Muscle layer of colon (tissue), 2 donors: ENCODE measurements around the gene RAB6A.

Experiments
- H3K27ac ChIP-seq: one replicate; pipeline ENCODE4 v1.7.0; 2013; ENCODE audit warnings: low read depth, mild to moderate bottlenecking, low read length, moderate library complexity
- H3K27me3 ChIP-seq, 2 donors: one replicate each; pipeline ENCODE4 v1.7.0; 2013; ENCODE audit warnings: low read length in 2 of 2, mild to moderate bottlenecking in 2 of 2; ENCODE audit not compliant: insufficient read depth in 2 of 2, control insufficient read depth in 1 of 2
- H3K36me3 ChIP-seq: one replicate; pipeline ENCODE4 v1.7.0; 2013; ENCODE audit warnings: mild to moderate bottlenecking, low read length; ENCODE audit not compliant: insufficient read depth
- H3K4me1 ChIP-seq: one replicate; pipeline ENCODE4 v1.7.0; 2013; ENCODE audit warnings: mild to moderate bottlenecking, low read length; ENCODE audit not compliant: insufficient read depth
- H3K4me3 ChIP-seq, 2 donors: one replicate each; pipeline ENCODE4 v1.7.0; 2013; ENCODE audit warnings: low read length in 2 of 2, low read depth in 1 of 2, mild to moderate bottlenecking in 1 of 2, moderate library complexity in 1 of 2
- H3K9ac ChIP-seq: one replicate; pipeline ENCODE4 v1.7.0; 2013; ENCODE audit warnings: low read length
- H3K9me3 ChIP-seq: one replicate; pipeline ENCODE4 v1.7.0; 2013; ENCODE audit warnings: mild to moderate bottlenecking, low read length
- donor health status: abdominal sarcoma.
- donor health status: Adenocarcinoma of cecum.

Gene RAB6A

GRCh38 chr11:73640592-73640991 is 120.3 kb downstream of the RAB6A start:
- Histone ChIP-seq H3K4me1 (peaks cover 1% of the 10 kb centered on the region), H3K27ac (no peak overlapping the region), H3K36me3 (no peaks in the 10 kb centered on the region), H3K9me3 (no peaks in the 10 kb centered on the region), H3K9ac (no peak overlapping the region), H3K27me3 (no peaks in the 10 kb centered on the region), H3K4me3 (no peak overlapping the region)

- Histone ChIP-seq H3K9ac (no peak overlapping the region), H3K9me3 (no peaks in the 10 kb centered on the region), H3K4me1 (no peaks in the 10 kb centered on the region), H3K4me3 (no peak overlapping the region), H3K27me3 (no peaks in the 10 kb centered on the region), H3K36me3 (no peaks in the 10 kb centered on the region), H3K27ac (no peak overlapping the region)
These were observed 123.9 kb downstream of the RAB6A start for GRCh38 chr11:73637012-73637411.

DNA sequence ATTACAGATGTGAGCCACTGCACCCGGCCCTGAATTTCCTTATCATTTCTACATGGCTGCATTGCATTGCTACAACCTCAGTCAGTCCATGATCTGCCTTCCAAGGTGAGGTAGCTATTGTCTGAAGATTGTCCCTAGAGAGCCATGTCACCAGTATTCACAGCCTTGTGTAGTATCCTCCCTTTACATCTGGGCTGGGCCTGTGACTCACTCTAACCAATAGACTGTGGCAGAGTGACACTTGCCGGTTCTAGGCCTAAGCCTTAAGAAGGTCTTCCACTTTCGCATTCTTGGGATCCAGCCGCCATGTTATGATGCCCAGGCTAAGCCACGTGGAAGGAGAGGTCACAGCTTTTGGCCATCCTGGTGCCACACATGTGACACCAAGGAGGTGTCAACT is 124.6 kb downstream of the RAB6A start:
- Histone ChIP-seq H3K9ac (no peak overlapping the region), H3K27ac (no peak overlapping the region), H3K36me3 (no peaks in the 10 kb centered on the region), H3K27me3 (no peaks in the 10 kb centered on the region), H3K4me3 (no peak overlapping the region), H3K9me3 (no peaks in the 10 kb centered on the region), H3K4me1 (no peaks in the 10 kb centered on the region)

- H3K27ac ChIP-seq: no peak overlapping the region
- no peaks in the 10 kb centered on the region for H3K9me3 ChIP-seq
- no peaks in the 10 kb centered on the region for H3K4me1 ChIP-seq
- no peak overlapping the region for H3K9ac ChIP-seq
- H3K27me3 ChIP-seq: no peaks in the 10 kb centered on the region
- no peak overlapping the region for H3K4me3 ChIP-seq
- H3K36me3 ChIP-seq: no peaks in the 10 kb centered on the region
These were observed 125.2 kb downstream of the RAB6A start for GRCh38 chr11:73635721-73636120.

DNA sequence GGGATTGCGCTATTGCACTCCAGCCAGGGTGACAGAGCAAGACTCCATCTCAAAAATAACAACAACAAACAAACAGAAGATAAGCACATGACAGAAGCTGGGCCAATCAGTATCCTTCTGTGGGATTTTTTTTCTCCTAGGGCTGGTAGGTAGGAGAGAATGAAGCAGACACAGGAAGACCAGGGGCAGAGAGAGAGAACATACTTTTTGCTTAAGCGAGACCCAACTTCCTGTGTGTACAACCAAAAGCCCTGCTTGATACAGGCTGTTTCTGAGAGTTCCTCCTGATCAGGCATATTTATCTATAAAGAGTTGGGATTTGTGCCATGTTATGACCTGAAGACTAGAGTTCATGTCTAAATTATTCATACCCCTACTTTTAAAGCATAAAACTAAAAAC is 126.9 kb downstream of the RAB6A start:
- Histone ChIP-seq H3K27ac (no peak overlapping the region), H3K36me3 (no peaks in the 10 kb centered on the region), H3K4me3 (no peak overlapping the region)

DNA sequence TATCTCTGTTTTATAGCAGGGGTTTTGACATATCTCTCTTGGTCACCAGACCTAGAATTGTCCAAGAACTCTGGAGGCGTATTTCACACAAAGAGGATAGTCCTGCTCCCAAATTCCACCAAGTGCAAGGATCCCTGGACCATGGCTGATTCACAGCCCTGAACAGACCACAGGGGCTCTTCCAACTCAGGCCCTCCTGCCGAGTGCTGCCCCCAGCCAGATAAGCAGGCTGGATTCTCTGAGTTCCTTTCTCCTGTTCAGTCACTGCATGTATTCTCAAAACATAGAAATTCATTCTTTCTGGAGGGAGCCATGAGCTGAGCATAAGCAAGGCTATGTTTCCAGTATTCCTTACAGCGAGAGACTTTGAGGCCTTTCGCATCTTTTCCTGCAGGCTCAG is 127.9 kb downstream of the RAB6A start:
- no peaks in the 10 kb centered on the region for H3K36me3 ChIP-seq

More for the DNA sequence above, 126.9 kb downstream of the RAB6A start:
- no peaks in the 10 kb centered on the region for H3K9me3 ChIP-seq
- no peaks in the 10 kb centered on the region for H3K27me3 ChIP-seq
- H3K4me1 ChIP-seq: no peaks in the 10 kb centered on the region
- H3K9ac ChIP-seq: no peak overlapping the region

DNA sequence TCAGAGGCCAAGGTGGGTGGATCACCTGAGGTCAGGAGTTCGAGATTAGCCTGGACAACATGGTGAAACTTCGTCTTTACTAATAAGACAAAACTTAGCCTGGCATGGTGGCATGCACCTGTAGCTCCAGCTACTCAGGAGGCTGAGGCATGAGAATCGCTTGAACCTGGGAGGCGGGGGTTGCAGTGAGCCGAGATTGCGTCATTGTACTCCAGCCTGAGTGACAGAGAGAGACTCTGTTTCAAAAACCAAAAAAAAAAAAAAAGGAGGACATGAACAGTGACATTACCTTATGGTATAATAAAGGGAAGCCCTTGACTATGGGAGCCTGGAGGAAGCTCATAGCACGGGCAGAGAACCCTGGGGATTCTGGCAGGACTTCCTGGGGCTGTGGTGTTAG is 131.0 kb downstream of the RAB6A start:
- Histone ChIP-seq H3K27ac (no peak overlapping the region), H3K27me3 (no peaks in the 10 kb centered on the region), H3K9me3 (no peaks in the 10 kb centered on the region), H3K36me3 (no peaks in the 10 kb centered on the region), H3K9ac (no peak overlapping the region), H3K4me3 (no peak overlapping the region), H3K4me1 (peaks cover 3% of the 10 kb centered on the region)

More for the DNA sequence above, 127.9 kb downstream of the RAB6A start:
- no peak overlapping the region for H3K4me3 ChIP-seq
- H3K27ac ChIP-seq: no peak overlapping the region
- no peaks in the 10 kb centered on the region for H3K4me1 ChIP-seq
- no peak overlapping the region for H3K9ac ChIP-seq
- H3K9me3 ChIP-seq: no peaks in the 10 kb centered on the region
- no peaks in the 10 kb centered on the region for H3K27me3 ChIP-seq

DNA sequence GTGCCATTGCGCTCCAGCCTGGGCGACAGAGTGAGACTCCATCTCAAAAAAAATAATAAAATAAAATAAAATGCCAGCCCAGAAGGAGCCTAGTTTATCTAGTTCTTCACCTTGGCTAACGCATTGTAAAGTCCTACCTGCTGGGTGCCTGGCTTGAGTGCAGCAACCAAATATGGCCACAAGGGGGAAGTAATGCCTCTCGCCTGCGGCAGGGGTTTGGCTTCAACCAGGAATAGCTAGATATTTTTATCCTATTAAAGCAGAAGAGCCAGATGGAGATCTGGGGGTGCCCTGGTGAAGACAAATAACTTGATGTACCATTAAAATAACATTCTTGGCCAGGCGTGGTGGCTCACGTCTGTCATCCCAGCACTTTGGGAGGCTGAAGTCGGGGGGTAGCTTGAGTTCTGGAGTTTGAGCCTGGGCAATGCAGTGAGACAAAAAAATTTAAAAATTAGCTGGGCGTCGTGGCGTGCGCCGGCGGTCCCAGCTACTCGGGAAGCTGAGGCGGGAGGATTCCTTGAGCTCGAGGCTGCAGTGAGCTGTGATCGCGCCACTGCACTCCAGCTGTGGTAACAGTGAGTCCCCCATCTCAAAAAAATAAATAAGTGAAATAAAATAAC is 135.1 kb downstream of the RAB6A start:
- H3K27ac ChIP-seq: no peak overlapping the region
- H3K36me3 ChIP-seq: no peaks in the 10 kb centered on the region
- H3K27me3 ChIP-seq: no peaks in the 10 kb centered on the region
- H3K9ac ChIP-seq: no peak overlapping the region
- peak overlapping the region in 1 of 2 donors; percentile 50 for H3K4me3 ChIP-seq
- no peaks in the 10 kb centered on the region for H3K9me3 ChIP-seq
- H3K4me1 ChIP-seq: peaks cover 3% of the 10 kb centered on the region
